ENCODE results near the gene CHAT.

The CHAT gene

GRCh38 chr10:49598986-49599385 is 14.9 kb upstream of the CHAT start:
- no peak for TF ChIP-seq FOXP2 (optimal IDR thresholded peaks at IDR 0.05; ENCODE audit: borderline replicate concordance, extremely low read depth, extremely low read length, insufficient read depth)
- TF ChIP-seq SIN3A (IDR thresholded peaks at IDR 0.05; ENCODE audit: borderline replicate concordance, insufficient read depth, low read length), result no peak
- no peak for TF ChIP-seq POLR2AphosphoS5 (IDR thresholded peaks at IDR 0.05; ENCODE audit: low read depth, low read length)
- no peak for TF ChIP-seq TAF1 (IDR thresholded peaks at IDR 0.05; ENCODE audit: borderline replicate concordance, insufficient read depth, low read length)
- TF ChIP-seq REST (IDR thresholded peaks at IDR 0.05; ENCODE audit: insufficient read depth in 1 of 2, low read depth in 2 of 2, low read length in 2 of 2), result no peak

- TF ChIP-seq SIN3A (IDR thresholded peaks at IDR 0.05; ENCODE audit: borderline replicate concordance, insufficient read depth, low read length) (no peak), REST (IDR thresholded peaks at IDR 0.05; ENCODE audit: insufficient read depth in 1 of 2, low read depth in 2 of 2, low read length in 2 of 2) (no peak), TAF1 (IDR thresholded peaks at IDR 0.05; ENCODE audit: borderline replicate concordance, insufficient read depth, low read length) (no peak), POLR2AphosphoS5 (IDR thresholded peaks at IDR 0.05; ENCODE audit: low read depth, low read length) (no peak)
These were observed 14.3 kb upstream of the CHAT start for GRCh38 chr10:49599546-49599945.

GRCh38 chr10:49600046-49600445 is 13.8 kb upstream of the CHAT start:
- no peak for TF ChIP-seq POLR2AphosphoS5 (IDR thresholded peaks at IDR 0.05; ENCODE audit: low read depth, low read length)
- no peak for TF ChIP-seq SIN3A (IDR thresholded peaks at IDR 0.05; ENCODE audit: borderline replicate concordance, insufficient read depth, low read length)
- TF ChIP-seq TAF1 (IDR thresholded peaks at IDR 0.05; ENCODE audit: borderline replicate concordance, insufficient read depth, low read length), result no peak
- TF ChIP-seq FOXP2 (optimal IDR thresholded peaks at IDR 0.05; ENCODE audit: borderline replicate concordance, extremely low read depth, extremely low read length, insufficient read depth), result no peak
- TF ChIP-seq REST (IDR thresholded peaks at IDR 0.05; ENCODE audit: insufficient read depth in 1 of 2, low read depth in 2 of 2, low read length in 2 of 2), result no peak

GRCh38 chr10:49600781-49601400 is 12.9 kb upstream of the CHAT start:
- TF ChIP-seq POLR2AphosphoS5 (IDR thresholded peaks at IDR 0.05; ENCODE audit: low read depth, low read length), result no peak
- TF ChIP-seq REST (IDR thresholded peaks at IDR 0.05; ENCODE audit: insufficient read depth in 1 of 2, low read depth in 2 of 2, low read length in 2 of 2), result no peak
- TF ChIP-seq SIN3A (IDR thresholded peaks at IDR 0.05; ENCODE audit: borderline replicate concordance, insufficient read depth, low read length), result no peak
- TF ChIP-seq TAF1 (IDR thresholded peaks at IDR 0.05; ENCODE audit: borderline replicate concordance, insufficient read depth, low read length), result no peak
- no peak for TF ChIP-seq FOXP2 (optimal IDR thresholded peaks at IDR 0.05; ENCODE audit: borderline replicate concordance, extremely low read depth, extremely low read length, insufficient read depth)

GRCh38 chr10:49601857-49602256 is 12.0 kb upstream of the CHAT start:
- TF ChIP-seq FOXP2 (optimal IDR thresholded peaks at IDR 0.05; ENCODE audit: borderline replicate concordance, extremely low read depth, extremely low read length, insufficient read depth) (no peak), TAF1 (IDR thresholded peaks at IDR 0.05; ENCODE audit: borderline replicate concordance, insufficient read depth, low read length) (no peak), POLR2AphosphoS5 (IDR thresholded peaks at IDR 0.05; ENCODE audit: low read depth, low read length) (no peak), REST (IDR thresholded peaks at IDR 0.05; ENCODE audit: insufficient read depth in 1 of 2, low read depth in 2 of 2, low read length in 2 of 2) (no peak), SIN3A (IDR thresholded peaks at IDR 0.05; ENCODE audit: borderline replicate concordance, insufficient read depth, low read length) (no peak)

Measured in PFSK-1 (cell line).